Heart left ventricle (tissue), 13 donors: ENCODE results near the gene FAM114A1.

Experiments used
- CTCF ChIP-seq, 12 donors: fragments of 200-600 bp; sonication (generic) in 4 of 12; IDR thresholded peaks; one replicate each; pipeline versions ENCODE4 v1.5.0 to v1.8.0; 2018 to 2022; ENCODE audit warnings: antibody characterized with exemption in 12 of 12, mild to moderate bottlenecking in 5 of 12
- POLR2A ChIP-seq, 2 donors: fragments of 450-650 bp; IDR thresholded peaks; one replicate each; pipeline ENCODE4 v1.6.1; 2017; ENCODE audit warnings: antibody characterized with exemption in 2 of 2, mild to moderate bottlenecking in 2 of 2, moderate library complexity in 2 of 2
- donor health status: ischemic (EF 13 %, LVEDD 7.1; RV severe dilation, severe dysfunction).
- donor health status: DM: no; HTN: yes; CAD: no.
- donor health status: DM: no; HTN: no; CAD: no.
- donor health status: ischemic (EF 25% LVEDD 6.9; RV normal size, moderate dysfunction).
- donor health status: ischemic (EF 25% LVEDD 5.7; RV mildly dilated, moderate dysfunction).
- donor health status: ischemic (EF 35%, LVEDD 5.7; RV mildly dilated, moderate dysfunction).
- donor health status: nonischemic (EF 11% LVEDD 7.7; RV severe dilation, severe dysfunction).
- donor health status: DM: yes; HTN: yes; CAD: no.
- donor health status: PGD.
- donor health status: ischemic (EF 29% LVEDD 5.4; RV normal size, mild dysfunction).
- donor health status: nonischemic (EF 23%, LVEDD 6.1; RV moderate dilation, normal function).

- TF ChIP-seq CTCF (IDR thresholded peaks at IDR 0.05) (no peak), POLR2A (IDR thresholded peaks at IDR 0.05) (no peak)
Measured at GRCh38 chr4:38952017-38952416, 84.4 kb downstream of the FAM114A1 start.
